ENCODE measurements around the gene SLC29A3.
"Not testable (repeated sequence)": the region's sequence is repeated elsewhere in the genome, so short reads cannot be mapped to it uniquely, and the experiment has no call there.

SLC29A3 gene

GRCh38 chr10:71284544-71285179 lies 34.4 kb upstream of the SLC29A3 start:
- DNase-seq = no peak

DNA sequence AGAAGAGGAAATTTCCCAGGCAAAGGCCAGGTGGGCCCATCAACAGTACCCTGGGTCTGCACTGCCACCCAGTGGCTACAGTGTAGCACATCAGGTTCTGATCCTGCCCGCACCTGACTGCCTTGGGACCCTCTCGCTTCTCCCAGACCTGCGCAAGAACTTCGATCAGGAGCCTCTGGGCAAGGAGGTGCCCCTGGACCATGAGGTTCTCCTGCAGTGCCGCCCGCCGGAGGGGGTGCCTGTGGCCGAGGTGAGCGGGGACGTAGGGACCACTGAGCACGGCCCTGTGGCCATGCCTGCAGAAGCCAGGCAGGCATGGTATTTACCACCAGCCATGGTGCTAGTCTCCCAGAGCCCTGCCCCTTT lies 33.9 kb upstream of the SLC29A3 start:
- DNase-seq = no peak

DNA sequence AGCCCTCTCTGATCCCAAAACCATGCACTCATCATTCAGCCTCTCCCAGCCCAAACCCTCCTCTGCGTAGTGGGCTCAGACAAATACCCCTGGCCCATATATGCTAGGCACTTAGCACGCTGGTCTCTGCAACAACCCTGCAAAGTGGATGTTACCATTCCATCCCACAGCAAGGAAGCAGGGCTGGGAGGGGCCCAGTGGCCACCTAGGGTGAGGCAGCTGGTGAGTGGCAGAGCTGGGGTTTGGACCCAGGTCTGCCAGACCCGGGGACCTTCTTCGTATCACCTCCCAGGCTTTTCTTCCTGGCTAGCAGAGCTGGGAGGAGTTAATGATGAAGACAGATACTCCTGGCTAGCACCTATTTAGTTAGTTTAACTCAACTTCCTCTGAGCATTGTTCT lies 33.1 kb upstream of the SLC29A3 start:
- DNase-seq = no peak

GRCh38 chr10:71286521-71287294 lies 32.4 kb upstream of the SLC29A3 start:
- no peak for DNase-seq

DNA sequence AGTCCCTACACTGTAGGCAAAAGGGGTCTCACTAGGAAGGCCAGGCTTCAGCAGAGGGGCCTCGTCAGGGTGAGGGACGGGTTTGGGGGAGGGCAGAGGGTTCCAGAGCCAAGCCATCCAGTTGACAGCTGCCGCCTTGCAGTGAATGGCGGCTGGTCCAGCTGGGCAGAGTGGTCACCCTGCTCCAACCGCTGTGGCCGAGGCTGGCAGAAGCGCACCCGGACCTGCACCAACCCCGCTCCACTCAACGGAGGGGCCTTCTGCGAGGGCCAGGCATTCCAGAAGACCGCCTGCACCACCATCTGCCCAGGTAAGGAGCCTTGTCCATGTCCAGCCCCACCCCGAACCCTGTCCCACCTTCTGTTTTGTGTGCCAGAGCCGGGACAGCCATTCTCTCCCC lies 31.6 kb upstream of the SLC29A3 start:
- DNase-seq = no peak

GRCh38 chr10:71288461-71288860 lies 30.6 kb upstream of the SLC29A3 start:
- DNase-seq = no peak

- DNase-seq = no peak
These were observed 29.5 kb upstream of the SLC29A3 start for GRCh38 chr10:71289421-71290130.

DNA sequence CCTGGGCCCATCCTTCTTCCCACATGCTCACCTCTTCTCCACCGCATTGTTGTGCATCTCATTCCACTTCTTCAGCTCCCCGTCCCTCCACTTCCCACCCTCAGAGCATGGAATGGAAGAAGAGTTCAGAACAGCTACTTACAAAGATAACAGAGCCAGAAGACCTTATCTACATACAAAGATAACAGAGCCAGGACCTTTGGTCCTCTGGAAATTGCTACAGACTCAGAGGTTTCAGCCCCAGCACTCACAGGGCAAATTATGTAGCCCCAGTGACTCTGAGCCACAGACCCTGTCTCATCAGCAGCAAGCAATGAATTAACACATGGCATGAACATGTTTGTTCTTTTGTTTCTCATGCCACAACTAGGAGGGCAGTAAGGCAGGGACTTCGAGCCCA lies 28.7 kb upstream of the SLC29A3 start:
- no peak for DNase-seq

DNA sequence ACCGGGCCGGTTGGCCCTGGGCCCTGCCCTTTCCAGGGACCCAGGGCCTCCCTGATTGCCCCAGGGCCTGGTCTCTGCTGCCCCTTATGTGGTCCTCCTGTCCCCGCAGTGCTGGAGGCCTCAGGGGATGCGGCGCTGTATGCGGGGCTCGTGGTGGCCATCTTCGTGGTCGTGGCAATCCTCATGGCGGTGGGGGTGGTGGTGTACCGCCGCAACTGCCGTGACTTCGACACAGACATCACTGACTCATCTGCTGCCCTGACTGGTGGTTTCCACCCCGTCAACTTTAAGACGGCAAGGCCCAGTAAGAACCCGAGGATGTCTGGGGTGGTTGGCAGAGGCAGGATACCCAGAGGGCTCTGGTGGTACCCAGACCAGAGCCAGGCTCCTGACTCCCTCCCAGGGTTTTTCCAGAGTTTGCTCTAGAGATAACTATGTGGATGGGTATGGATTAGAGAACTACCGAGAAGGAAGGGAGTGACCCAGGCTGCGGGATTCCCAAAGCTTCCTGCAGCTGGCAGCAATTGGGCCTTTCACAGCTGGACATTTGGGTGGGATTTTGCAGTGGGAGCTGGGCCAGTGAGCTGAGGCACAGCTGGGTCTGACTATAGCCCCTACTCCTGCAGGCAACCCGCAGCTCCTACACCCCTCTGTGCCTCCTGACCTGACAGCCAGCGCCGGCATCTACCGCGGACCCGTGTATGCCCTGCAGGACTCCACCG lies 28.1 kb upstream of the SLC29A3 start:
- DNase-seq = no peak

- no peak for DNase-seq
These were observed 27.5 kb upstream of the SLC29A3 start for GRCh38 chr10:71291528-71291900.

DNA sequence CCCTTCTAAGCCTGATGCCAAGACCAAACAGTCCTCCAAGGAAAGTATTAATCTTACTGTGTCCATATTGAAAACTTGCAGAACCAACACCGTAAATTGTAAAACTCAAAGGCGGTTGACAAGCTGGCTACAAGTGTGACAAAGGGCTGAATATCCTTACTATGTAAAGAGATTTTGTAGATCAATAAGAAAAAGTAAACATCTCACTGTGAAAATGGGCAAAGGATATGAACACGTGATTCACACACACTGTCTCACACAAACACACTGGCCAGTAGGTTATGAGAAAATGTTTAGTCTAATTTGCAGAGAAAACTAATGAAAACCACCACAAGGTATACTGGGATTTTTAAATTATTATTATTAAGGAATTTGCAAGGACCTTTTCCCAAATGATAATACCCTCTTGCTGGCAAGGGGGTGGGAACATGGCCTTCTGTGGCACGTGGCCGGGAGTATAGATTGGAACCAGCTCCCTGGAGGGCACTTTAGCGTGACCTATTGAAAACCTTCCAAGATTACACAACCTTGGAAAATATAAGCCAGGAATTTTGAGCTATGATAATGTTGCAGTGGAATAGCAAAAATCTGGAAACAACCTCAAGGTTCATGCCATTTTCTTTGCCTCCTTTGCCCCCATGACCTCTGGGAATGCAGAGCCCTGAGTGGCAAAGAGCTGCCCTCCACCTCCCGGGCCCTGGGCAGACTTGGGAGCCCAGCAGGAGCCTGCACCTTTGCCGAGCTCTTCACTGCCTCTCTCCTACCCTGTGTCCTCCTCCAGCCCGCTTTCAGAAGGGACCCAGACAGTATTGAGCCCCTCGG lies 26.2 kb upstream of the SLC29A3 start:
- no peak for DNase-seq

- DNase-seq = no peak
These were observed 25.5 kb upstream of the SLC29A3 start for GRCh38 chr10:71293446-71294084.

GRCh38 chr10:71294091-71294561 lies 24.9 kb upstream of the SLC29A3 start:
- DNase-seq = no peak

- DNase-seq = no peak
These were observed 24.2 kb upstream of the SLC29A3 start for GRCh38 chr10:71294856-71295255.

DNA sequence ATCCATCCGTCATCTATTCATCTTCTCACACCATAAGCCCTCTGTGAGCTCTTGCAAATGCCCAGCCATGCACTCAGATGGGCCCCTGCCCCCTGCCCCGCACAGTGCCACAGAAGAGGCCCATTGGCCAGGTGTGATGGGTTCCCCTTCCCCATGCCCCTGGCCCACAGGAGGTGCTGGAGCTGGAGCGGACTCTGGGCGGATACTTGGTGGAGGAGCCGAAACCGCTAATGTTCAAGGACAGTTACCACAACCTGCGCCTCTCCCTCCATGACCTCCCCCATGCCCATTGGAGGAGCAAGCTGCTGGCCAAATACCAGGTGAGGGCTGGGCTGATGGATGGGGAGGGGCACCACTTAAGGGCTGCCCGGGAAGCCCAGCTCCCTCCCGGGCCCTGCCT lies 23.4 kb upstream of the SLC29A3 start:
- no peak for DNase-seq

DNA sequence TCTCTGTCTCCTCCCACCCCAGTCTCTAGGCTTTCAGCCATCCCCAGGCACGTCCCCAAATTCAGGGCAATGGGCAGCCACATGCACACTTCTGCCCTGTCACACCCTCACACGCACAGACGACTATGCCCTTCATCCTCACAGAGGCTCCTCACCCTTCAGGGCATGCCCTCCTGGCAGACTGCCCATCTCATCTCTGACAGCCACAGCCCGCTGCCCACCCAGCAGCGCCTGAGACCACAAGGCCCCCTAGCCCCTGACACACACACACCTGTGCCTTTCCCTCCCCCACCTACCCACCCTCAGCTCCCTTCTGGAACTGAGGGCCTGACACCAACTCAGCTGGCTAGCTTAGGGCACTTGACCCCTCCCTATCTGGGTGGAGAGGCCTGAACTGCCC lies 23.0 kb upstream of the SLC29A3 start:
- no peak for DNase-seq

DNA sequence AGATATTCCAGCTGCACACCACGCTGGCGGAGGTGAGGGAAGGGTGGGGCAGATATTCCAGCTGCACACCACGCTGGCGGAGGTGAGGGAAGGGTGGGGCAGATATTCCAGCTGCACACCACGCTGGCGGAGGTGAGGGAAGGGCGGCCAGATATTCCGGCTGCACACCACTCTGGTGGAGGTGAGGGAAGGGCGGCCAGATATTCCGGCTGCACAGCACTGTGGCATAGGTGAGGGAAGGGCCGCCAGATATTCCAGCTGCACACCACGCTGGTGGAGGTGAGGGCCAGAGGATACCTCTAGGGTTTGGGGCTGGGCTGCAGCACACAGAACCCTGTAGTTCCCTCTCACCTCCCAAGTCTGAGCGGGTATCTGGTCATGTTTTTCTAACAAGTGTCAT lies 22.2 kb upstream of the SLC29A3 start:
- not testable (repeated sequence) for DNase-seq

- no peak for DNase-seq
These were observed 21.7 kb upstream of the SLC29A3 start for GRCh38 chr10:71297343-71297742.

- DNase-seq = no peak
These were observed 19.8 kb upstream of the SLC29A3 start for GRCh38 chr10:71299071-71299785.

DNA sequence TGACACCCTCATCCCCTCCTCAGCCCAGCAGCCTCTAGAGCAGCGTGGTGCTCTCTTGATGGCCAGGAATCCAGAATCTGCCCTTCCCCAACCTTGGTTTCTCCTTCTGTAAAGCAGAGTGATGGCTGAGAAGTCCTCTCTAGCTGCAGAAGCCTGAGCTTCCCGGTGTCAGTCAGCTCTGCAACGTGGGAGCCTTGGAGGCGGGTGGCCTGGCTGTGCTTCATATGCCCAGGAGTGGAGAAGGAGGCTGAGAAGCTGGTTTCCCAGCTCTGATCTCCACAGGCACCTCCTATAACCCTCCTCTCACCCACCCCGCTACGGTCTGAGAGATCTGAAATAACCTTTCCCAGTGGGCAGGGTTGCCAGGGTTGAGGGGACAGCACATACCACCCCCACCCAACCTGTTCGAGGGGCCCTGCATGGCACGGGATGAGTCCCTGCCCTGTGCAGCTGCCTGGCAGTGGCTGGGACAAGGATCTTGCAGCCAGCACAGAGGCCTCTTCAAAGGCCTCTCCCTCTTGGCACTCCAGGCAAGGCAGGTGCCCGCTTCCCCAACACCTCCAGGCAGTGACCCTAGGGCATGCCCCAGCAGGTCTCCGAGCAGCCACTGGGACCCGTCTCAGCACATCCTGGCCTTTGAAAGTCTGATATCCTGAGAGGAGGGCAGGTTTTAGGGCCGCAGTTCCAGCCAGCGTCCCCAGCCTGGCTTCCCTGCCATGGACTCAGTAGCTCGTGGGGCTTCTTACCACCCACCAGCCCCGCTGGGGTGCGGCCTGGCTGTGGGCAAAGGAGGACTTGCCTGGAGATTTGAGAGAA lies 18.3 kb upstream of the SLC29A3 start:
- no peak for DNase-seq

Data from activated CD4-positive, CD25-positive, alpha-beta regulatory T cell treated with anti-CD3 and anti-CD28 coated beads, Interleukin-2, amount 50 U/mL, for 72 hours (primary cell).